Measurements from ENCODE around the gene PHACTR2.

- TF ChIP-seq POLR2A (IDR thresholded peaks at IDR 0.05): no peak
- TF ChIP-seq, protein P1, sequence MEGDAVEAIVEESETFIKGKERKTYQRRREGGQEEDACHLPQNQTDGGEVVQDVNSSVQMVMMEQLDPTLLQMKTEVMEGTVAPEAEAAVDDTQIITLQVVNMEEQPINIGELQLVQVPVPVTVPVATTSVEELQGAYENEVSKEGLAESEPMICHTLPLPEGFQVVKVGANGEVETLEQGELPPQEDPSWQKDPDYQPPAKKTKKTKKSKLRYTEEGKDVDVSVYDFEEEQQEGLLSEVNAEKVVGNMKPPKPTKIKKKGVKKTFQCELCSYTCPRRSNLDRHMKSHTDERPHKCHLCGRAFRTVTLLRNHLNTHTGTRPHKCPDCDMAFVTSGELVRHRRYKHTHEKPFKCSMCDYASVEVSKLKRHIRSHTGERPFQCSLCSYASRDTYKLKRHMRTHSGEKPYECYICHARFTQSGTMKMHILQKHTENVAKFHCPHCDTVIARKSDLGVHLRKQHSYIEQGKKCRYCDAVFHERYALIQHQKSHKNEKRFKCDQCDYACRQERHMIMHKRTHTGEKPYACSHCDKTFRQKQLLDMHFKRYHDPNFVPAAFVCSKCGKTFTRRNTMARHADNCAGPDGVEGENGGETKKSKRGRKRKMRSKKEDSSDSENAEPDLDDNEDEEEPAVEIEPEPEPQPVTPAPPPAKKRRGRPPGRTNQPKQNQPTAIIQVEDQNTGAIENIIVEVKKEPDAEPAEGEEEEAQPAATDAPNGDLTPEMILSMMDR (IDR thresholded peaks at IDR 0.05): no peak
These were observed 3.0 kb upstream of the PHACTR2 start for GRCh38 chr6:143674483-143675381.

Measured in body of pancreas (tissue), 4 donors.